ENCODE data around the gene NDUFS6.

Gene NDUFS6

DNA sequence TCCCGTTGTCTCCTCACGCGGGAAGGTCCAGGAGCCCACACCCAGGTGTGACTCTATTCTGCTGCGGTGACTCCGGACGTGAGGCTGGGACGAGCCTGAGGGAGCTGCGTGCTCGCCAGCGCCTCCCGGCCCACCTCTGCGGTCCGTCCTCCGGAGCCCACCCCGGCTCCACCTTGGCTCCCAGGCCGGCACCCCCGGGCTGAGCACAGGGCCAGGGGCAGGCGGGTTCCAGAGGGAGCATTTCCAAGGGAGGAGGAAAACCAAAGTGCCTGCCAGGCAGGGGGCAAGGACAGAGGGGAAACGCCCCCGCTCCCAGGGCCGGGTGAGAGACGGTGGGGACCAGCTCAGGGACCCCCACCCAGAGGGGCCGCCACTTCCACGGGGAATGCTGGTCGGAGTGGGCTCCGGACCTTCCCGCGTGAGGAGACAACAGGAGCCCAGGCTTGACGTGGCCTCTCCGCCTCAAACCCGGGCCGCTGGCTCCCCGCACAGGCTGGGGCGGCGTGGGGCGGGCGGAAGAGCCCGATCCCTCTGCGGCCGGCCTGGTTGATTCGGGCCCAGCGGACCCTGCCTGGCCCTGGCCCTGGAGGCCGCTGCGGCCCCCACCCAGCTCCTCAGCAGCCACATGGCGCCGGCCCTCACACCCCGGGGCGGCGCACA, 55.5 kb downstream of the NDUFS6 start:
- ATAC-seq: no peak

DNA sequence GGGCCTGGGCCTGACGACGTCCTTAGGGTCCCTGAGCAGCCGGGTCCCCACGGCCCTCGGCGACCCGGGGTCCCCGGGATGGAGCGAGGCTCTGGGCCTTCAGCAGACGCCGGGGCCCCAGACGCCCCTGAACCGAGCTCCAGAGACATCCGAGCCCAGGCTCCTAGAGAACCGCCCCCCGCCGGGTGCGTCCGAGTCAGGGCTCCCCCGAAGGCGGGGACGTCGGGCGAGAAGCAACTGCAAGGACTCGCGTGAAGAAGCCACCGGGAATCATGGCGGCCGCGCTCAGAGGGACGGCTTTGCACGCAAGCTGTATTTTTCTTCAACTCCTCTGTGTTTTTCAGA, 56.0 kb downstream of the NDUFS6 start:
- no peak for ATAC-seq

DNA sequence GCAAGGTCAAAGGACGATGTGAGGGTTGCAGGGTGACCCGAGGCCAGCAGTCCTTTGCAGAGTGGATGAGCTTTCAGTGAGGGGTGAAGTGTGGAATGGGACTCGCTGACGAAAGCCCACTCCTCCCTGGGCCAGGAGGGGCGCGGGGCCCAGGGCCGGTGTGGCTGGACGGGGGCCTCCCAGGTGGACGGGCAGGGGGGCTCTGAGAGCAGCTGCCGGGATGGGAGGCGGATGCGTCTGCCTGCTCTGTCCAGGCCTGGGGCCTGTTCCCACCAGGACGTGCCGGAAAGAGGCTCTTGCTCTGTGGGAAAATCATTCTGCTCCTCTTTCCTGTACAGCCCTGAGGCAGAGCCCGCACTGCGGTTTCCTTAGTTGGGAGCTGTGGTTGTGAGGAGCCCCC, 57.2 kb downstream of the NDUFS6 start:
- ATAC-seq: no peak

DNA sequence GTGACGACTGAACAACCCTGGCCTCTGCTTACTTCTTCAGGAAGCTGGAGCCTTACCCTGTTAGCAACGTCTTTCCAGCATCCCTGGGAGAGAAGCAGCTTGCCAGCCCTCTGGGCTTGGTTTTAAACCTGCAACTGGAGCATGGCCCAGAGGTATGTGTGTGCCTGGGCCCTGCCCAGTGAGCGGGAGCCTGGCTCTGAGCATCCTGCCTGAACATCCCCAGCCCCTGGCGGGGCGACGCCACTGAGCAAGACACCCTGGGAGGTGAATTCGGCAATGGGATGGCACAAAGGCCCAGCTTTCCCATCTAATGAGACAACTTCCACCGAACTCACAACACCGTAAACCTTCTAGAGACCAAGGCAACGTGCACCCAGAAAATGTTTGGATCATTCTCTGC, 57.9 kb downstream of the NDUFS6 start:
- ATAC-seq: no peak

DNA sequence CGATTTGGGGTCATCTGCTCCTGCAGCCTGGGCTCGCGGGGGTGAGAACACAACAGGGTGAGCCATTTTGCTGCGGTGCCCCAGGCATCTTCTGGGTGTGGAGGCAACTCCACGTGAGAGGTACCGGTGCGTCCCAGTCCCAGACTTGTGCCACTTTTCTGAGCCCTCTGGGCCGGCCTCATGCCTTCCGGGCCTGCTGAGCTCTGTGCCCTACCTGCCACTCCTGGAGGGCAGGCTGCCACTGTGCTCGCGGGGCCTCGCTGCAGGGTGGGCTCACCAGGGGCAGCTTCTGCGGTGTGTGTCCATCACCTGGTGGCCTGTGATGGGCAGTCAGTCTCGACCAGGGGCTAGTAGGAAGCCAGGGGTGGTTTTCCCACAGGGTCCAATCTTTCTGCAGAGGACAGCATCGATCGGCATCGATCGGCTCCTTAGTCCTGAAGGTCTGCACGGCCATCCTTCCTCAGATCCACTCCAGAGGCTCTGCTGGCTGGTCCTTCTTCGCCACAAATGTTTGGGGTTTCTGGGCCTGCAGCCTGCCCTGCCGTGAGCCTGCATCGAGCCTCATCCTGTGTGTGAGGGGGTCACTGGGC, 58.9 kb downstream of the NDUFS6 start:
- ATAC-seq: no peak

DNA sequence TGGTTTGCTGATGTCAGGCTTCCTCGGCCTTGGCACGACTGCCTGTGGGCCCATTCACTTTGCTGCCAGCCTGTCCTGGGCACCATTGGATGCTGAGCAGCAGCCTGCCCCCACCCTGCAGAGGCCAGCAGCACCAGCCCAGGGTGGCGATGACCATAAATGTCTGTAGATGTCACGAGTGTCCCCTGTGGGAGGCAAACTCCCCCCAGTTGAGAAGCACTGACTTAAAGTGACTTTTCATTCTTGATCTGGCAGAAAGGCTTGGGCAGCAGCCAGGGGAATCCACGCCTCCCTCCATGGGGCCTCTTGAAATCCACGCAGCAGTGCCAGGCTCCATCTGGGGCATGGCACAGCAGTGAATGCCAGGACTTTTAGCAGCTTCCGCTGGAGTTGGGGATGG, 59.7 kb downstream of the NDUFS6 start:
- ATAC-seq: no peak

DNA sequence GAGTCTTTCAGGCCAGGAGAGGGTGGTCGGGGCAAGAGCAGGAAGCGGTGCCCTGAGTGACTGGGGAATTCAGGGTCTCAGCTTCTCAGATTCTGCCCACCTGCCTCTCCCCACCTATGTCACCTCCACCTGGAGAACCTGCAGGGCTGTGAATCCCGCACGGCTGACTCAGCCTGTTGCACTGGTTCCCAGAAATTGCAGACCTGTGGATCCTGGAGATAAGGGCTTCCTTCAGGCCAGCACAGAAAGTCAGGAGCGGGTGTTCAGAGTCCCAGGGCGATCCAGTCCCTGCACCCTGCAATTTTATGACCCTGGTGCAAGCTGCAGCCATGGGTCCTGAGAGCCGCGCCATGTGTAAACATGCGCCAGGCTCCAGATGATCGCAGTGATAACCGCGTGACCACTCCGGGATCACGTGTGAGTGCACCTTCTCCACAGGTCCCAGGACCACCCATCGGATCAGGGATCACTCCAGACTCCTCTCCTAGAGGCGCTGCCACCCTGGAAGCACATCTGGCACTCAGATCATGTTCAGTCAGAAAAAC, 63.8 kb downstream of the NDUFS6 start:
- no peak for ATAC-seq

DNA sequence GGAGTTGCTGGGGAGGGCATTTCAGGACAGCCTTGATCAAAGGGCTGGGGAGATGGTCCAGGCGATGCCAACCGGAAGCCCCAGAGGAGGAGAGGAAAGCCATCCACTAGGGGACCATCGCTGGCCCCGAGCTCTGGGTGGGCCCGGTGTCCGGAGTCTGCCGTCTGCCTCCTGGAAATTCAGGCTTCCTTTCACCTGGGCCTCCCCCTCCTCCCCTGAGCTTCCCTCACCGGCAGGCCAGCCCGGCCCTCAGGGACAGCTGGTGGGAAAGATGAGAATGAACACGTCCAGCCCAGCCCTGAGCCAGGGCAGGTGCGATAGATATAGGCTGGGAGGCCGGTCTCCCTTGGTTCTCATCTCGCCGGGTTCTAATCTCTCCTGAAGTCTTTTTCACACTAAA, 64.3 kb downstream of the NDUFS6 start:
- ATAC-seq: no peak
